HFF-Myc (cell line): Measurements from ENCODE around the gene ADH1A.
"Not testable (repeated sequence)": the region's sequence is repeated elsewhere in the genome, so short reads cannot be mapped to it uniquely, and the experiment has no call there.

Source experiments
- DNase-seq: peaks from one replicate; pipeline ENCODE4 v3.0.0-alpha.2; 2011; ENCODE audit warnings: low read depth; ENCODE audit errors: extremely low read depth
- H3K4me3 ChIP-seq: replicated peaks from 2 replicates; pipeline ENCODE4 v1.5.1; 2011; ENCODE audit warnings: low read depth, mild to moderate bottlenecking, control low read depth, low read length
- TF ChIP-seq, protein P1 (sequence below): IDR thresholded peaks from 2 replicates; pipeline ENCODE4 v1.5.1; 2012; ENCODE audit warnings: mild to moderate bottlenecking, low read depth, low read length, control low read depth; ENCODE audit errors: missing control alignments

Gene ADH1A

GRCh38 chr4:99324361-99324760 lies 33.6 kb upstream of the ADH1A start:
- DNase-seq: no peak
- H3K4me3 ChIP-seq: no peak overlapping the region
- TF ChIP-seq, protein P1, sequence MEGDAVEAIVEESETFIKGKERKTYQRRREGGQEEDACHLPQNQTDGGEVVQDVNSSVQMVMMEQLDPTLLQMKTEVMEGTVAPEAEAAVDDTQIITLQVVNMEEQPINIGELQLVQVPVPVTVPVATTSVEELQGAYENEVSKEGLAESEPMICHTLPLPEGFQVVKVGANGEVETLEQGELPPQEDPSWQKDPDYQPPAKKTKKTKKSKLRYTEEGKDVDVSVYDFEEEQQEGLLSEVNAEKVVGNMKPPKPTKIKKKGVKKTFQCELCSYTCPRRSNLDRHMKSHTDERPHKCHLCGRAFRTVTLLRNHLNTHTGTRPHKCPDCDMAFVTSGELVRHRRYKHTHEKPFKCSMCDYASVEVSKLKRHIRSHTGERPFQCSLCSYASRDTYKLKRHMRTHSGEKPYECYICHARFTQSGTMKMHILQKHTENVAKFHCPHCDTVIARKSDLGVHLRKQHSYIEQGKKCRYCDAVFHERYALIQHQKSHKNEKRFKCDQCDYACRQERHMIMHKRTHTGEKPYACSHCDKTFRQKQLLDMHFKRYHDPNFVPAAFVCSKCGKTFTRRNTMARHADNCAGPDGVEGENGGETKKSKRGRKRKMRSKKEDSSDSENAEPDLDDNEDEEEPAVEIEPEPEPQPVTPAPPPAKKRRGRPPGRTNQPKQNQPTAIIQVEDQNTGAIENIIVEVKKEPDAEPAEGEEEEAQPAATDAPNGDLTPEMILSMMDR: no peak

GRCh38 chr4:99323756-99324155 lies 33.0 kb upstream of the ADH1A start:
- TF ChIP-seq, protein P1: no peak
- no peak overlapping the region for H3K4me3 ChIP-seq
- DNase-seq: no peak

GRCh38 chr4:99321241-99322191 lies 30.7 kb upstream of the ADH1A start, which contains the start of gene ADH1B:
ADH1B (minus strand) TSS chr4:99321401; CDS start chr4:99321331, 70 bp downstream.
- H3K4me3 ChIP-seq: no peak within 1 kb of the TSS
- DNase-seq: no peak
- TF ChIP-seq, protein P1: no peak

DNA sequence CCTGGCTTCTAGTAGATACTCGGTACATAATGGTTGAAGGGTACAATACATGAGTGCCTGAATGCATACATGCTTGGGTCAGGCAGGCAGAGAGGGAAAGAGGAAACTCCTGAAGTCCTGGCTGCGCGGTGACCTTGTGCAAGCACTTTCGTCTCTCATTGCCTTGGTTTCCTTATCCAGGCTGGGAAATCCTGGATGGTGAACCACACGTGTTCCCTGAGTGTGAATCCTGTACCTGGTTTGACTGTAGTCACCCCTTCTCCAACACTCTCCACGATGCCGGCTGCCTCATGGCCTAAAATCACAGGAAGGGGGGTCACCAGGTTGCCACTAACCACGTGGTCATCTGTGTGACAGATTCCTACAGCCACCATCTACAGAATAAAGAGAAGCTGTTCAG lies 27.0 kb upstream of the ADH1A start:
- not testable (repeated sequence) for DNase-seq, H3K4me3 ChIP-seq

DNA sequence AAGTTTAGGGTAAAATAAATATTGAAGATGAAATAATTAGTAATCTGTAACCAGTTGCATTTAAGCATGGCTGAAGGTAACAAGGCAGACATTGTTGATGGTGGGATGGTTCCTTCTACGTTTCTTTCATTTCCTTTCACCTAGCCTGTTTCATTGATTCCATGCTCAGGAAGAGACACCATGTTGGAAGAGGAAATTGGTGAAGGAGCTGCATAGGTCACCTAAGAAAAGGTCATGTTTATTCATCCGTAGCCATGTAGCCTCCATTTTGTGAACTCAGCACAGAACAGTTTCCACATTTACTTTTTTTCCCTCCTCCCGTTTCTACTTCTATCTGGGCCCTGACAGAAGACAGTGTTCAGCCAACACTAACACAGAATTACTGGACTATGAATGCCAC lies 26.6 kb upstream of the ADH1A start:
- no peak for DNase-seq
- TF ChIP-seq, protein P1: no peak
- H3K4me3 ChIP-seq: no peak overlapping the region

GRCh38 chr4:99315839-99316238 lies 25.1 kb upstream of the ADH1A start:
- no peak for DNase-seq
- TF ChIP-seq, protein P1: no peak
- H3K4me3 ChIP-seq: no peak overlapping the region

- no peak overlapping the region for H3K4me3 ChIP-seq
- TF ChIP-seq, protein P1: no peak
- DNase-seq: no peak
Measured at GRCh38 chr4:99314211-99314610, 23.4 kb upstream of the ADH1A start.
